Mononuclear cell (primary cell): ENCODE measurements around the gene LAPTM5. TPM values are rescaled to one million over a fixed set of nuclear protein-coding genes. Genes with fewer than 3 reads are reported as not detected.

Experiments used
- H3K27me3 ChIP-seq: 2 replicates; pipeline ENCODE4 v1.6.0; 2011; ENCODE audit warnings: low read length, control low read depth; ENCODE audit not compliant: insufficient read depth
- H3K4me1 ChIP-seq: 2 replicates; pipeline ENCODE4 v1.5.1; 2011; ENCODE audit warnings: mild to moderate bottlenecking, low read length, control low read depth; ENCODE audit not compliant: insufficient read depth
- H3K4me3 ChIP-seq: 2 replicates; pipeline ENCODE4 v1.5.1; 2011; ENCODE audit warnings: mild to moderate bottlenecking, low read length, moderate library complexity
- H3K9me3 ChIP-seq: 2 replicates; pipeline ENCODE4 v1.5.1; 2011; ENCODE audit warnings: low read depth, mild to moderate bottlenecking, control low read depth, low read length
- total RNA-seq: library from RNA; depleted of rRNA; stranded (reverse); fragments of >200 nt; gene quantifications from one replicate; pipeline ENCODE4 v1.2.3, GENCODE V29; 2012

Gene LAPTM5
- total RNA-seq, 1 donor, result 719 TPM

DNA sequence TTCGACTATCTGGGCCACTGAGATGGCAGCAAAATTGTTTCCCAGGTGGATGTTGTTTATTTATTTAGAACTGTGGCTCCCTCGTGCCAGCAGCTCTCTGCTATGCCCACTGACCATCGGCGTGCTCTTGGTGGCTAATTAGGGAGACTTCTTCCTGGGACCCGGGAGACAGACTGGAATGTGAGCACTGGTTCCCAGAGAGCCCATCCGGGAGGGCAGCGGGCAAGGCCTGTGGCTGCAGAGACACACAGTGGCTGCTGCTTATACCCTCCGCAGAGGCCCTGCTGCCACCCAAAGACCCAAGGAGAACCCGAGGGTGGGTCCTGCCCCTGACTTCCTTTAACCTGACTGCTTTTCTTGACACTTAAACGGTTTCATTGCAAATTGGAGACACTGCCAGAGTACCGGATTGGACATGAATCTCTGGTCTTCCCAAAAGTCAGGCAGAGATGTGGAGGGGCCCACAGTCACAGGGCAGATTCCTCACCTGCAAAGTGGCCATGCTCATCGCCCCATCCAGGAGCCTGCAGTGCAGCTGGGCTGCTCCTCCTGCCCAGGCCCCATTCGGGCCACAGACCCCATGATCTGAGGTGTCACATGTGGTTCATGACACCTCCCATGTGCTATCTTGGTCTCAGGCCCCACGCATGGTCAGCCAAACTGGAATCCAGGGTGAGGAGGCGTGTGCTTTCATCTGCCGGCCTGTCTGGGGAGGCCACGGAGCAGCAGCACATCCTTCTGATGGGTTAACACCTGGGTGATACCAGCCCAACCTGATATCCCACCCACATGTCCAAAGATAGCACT lies 28.5 kb downstream of the LAPTM5 start:
- Histone ChIP-seq H3K4me1 (peaks cover 31% of the 10 kb centered on the region), H3K27me3 (no peaks in the 10 kb centered on the region), H3K9me3 (no peaks in the 10 kb centered on the region), H3K4me3 (no peak overlapping the region)

GRCh38 chr1:30728340-30728739 lies 29.2 kb downstream of the LAPTM5 start:
- H3K9me3 ChIP-seq, result no peaks in the 10 kb centered on the region
- H3K4me3 ChIP-seq, result no peak overlapping the region
- H3K27me3 ChIP-seq, result no peaks in the 10 kb centered on the region
- peaks cover 38% of the 10 kb centered on the region for H3K4me1 ChIP-seq

- H3K27me3 ChIP-seq, result no peaks in the 10 kb centered on the region
- H3K4me1 ChIP-seq, result peaks cover 38% of the 10 kb centered on the region
- no peak overlapping the region for H3K4me3 ChIP-seq
- H3K9me3 ChIP-seq, result no peaks in the 10 kb centered on the region
These were observed 29.8 kb downstream of the LAPTM5 start for GRCh38 chr1:30727824-30728223.

DNA sequence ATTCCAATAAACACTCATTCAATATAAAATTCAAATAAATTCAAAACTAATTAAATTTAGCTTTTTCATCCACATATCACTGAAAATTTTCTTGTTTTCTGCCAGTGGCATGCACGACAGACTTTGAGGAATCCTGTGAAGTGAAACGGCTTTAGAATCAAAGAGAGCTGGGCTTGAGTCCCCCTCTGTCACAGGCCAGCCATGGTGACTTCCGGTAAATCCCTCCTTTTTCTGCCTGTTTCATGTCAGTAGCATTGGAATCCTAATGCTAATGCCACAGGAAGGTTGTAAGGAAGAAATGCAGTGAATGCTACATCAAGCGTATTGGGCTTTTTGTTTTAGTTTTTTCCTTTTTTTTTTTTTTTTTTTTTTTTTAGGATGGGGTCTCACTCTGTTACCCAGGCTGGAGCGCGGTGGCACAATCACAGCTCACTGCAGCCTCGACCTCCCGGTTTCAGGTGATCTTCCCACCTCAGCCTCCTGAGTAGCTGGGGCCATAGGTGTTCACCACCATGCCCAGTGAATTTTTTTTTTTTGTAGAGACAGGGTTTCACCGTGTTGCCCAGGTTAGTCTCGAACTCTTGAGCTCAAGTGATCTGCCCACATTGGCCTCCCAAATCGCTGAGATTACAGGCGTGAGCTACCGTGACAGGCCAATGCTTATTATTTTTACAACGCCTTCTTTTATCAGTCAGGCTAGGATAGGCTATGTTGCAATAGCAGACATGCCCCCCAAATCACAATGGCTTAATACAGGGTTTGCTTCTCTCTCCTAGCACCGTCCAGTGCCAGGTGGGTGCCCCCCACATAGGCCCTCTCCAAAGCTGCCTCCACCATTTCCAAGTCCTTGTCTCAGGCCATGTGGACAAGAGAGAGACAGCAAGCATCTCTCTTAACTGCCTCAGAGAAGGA lies 30.5 kb downstream of the LAPTM5 start:
- no peak overlapping the region for H3K4me3 ChIP-seq
- no peaks in the 10 kb centered on the region for H3K27me3 ChIP-seq
- H3K4me1 ChIP-seq, result peaks cover 38% of the 10 kb centered on the region
- no peaks in the 10 kb centered on the region for H3K9me3 ChIP-seq

DNA sequence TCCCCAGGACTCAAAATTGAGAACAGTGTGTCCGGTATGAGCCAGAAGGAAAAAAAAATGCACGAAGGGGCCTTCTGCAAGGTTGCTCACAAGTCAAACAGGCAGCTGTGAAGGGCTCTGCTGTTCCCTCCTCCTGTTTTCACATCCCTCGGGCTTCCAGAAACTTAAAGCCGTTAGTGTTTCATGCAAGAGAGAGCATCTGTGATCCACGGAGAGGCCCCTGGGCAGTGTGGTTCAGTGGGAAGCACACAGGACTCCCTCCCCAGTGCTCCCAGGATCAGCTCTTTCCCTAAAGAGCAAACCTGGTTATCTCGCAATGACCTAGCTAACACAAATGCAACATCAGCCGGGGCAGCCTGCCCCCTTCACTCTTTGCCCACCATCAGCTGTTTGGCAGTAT lies 31.3 kb downstream of the LAPTM5 start:
- no peaks in the 10 kb centered on the region for H3K27me3 ChIP-seq
- peaks cover 31% of the 10 kb centered on the region for H3K4me1 ChIP-seq
- H3K9me3 ChIP-seq, result no peaks in the 10 kb centered on the region

GRCh38 chr1:30725450-30726095 lies 32.0 kb downstream of the LAPTM5 start:
- Histone ChIP-seq H3K4me3 (no peak overlapping the region), H3K4me1 (peaks cover 27% of the 10 kb centered on the region), H3K9me3 (no peaks in the 10 kb centered on the region), H3K27me3 (no peaks in the 10 kb centered on the region)

More for the DNA sequence above, 31.3 kb downstream of the LAPTM5 start:
- H3K4me3 ChIP-seq, result no peak overlapping the region

- no peak overlapping the region for H3K4me3 ChIP-seq
- H3K4me1 ChIP-seq, result peaks cover 26% of the 10 kb centered on the region
- no peaks in the 10 kb centered on the region for H3K27me3 ChIP-seq
These were observed 32.7 kb downstream of the LAPTM5 start for GRCh38 chr1:30724655-30725421.

GRCh38 chr1:30724175-30724574 lies 33.4 kb downstream of the LAPTM5 start:
- H3K27me3 ChIP-seq, result no peaks in the 10 kb centered on the region
- no peaks in the 10 kb centered on the region for H3K9me3 ChIP-seq
- H3K4me1 ChIP-seq, result peaks cover 26% of the 10 kb centered on the region
- no peak overlapping the region for H3K4me3 ChIP-seq

More at GRCh38 chr1:30724655-30725421, 32.7 kb downstream of the LAPTM5 start:
- H3K9me3 ChIP-seq, result no peaks in the 10 kb centered on the region

GRCh38 chr1:30723331-30723755 lies 34.2 kb downstream of the LAPTM5 start, which contains the start of gene MATN1:
TSS of gene MATN1 (minus strand) at chr1:30723585. CDS start at chr1:30723551, 34 bp downstream.
- Histone ChIP-seq H3K9me3 (no peaks in the 10 kb centered on the region), H3K4me3 (no peak within 1 kb of the TSS), H3K4me1 (peaks cover 30% of the 10 kb centered on the region), H3K27me3 (no peaks in the 10 kb centered on the region)

- Histone ChIP-seq H3K27me3 (no peaks in the 10 kb centered on the region), H3K4me1 (peaks cover 34% of the 10 kb centered on the region), H3K9me3 (no peaks in the 10 kb centered on the region), H3K4me3 (no peak overlapping the region)
These were observed 35.6 kb downstream of the LAPTM5 start for GRCh38 chr1:30721812-30722537.

- Histone ChIP-seq H3K9me3 (no peaks in the 10 kb centered on the region), H3K4me3 (no peak overlapping the region), H3K4me1 (peaks cover 34% of the 10 kb centered on the region)
These were observed 36.2 kb downstream of the LAPTM5 start for GRCh38 chr1:30721341-30721793.

DNA sequence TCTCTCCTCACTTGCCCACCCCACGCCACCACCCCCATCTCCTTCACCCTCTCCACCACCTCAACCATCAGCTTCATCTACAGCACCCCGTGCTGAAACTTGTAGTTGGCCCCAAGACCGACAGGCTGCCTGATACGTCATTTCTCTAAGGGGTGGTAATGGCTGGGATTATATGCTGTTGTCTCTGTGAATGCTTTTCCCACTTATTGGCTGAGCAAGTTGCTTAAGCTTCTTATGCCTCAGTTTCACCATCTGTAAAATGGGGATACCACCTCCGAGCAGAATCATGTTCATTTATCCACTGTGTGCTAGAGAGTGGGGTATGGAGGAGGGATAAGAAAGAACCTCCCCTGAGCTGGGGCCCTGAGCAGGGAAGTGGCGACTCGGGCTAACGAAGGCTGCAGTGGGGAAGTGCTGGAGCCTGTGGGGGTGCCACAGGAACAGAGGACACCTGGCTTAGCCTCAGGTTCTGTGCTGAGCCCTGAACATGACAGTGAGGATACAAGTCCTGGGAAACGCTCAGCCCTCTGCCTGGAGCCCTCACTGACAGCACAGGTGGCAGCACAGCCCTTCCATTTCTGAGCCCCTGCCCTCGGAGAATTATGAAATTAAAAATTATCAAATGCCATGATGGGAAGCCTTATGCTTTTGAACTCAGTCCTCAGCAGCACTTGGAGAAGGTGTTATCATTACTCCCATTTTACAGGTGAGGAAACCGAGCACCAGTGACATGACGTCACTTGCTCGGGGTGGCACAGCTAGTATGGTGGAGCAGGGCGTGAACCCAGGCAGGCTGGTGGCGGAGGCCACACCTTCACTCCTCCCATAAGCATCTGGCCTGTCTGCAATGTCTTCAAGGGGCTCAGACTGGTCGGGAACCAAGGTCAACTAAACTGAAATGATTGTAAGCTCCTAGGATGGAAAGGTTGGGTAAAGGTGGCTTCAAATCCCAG lies 37.0 kb downstream of the LAPTM5 start:
- Histone ChIP-seq H3K4me1 (peaks cover 34% of the 10 kb centered on the region), H3K4me3 (no peak overlapping the region), H3K27me3 (no peaks in the 10 kb centered on the region), H3K9me3 (no peaks in the 10 kb centered on the region)

More at GRCh38 chr1:30721341-30721793, 36.2 kb downstream of the LAPTM5 start:
- H3K27me3 ChIP-seq, result no peaks in the 10 kb centered on the region
